Stimulated activated CD4-positive, alpha-beta T cell treated with anti-CD3 and anti-CD28 coated beads, Interleukin-15, amount 100 ng/mL, for 48 hours (primary cell): Measurements from ENCODE around the gene DRAM1.

Experiments
- DNase-seq, 2 donors: peaks; one replicate each; pipeline ENCODE4 v3.0.0-alpha.2; 2020; ENCODE audit warnings: low read depth in 2 of 2

Gene DRAM1

DNA sequence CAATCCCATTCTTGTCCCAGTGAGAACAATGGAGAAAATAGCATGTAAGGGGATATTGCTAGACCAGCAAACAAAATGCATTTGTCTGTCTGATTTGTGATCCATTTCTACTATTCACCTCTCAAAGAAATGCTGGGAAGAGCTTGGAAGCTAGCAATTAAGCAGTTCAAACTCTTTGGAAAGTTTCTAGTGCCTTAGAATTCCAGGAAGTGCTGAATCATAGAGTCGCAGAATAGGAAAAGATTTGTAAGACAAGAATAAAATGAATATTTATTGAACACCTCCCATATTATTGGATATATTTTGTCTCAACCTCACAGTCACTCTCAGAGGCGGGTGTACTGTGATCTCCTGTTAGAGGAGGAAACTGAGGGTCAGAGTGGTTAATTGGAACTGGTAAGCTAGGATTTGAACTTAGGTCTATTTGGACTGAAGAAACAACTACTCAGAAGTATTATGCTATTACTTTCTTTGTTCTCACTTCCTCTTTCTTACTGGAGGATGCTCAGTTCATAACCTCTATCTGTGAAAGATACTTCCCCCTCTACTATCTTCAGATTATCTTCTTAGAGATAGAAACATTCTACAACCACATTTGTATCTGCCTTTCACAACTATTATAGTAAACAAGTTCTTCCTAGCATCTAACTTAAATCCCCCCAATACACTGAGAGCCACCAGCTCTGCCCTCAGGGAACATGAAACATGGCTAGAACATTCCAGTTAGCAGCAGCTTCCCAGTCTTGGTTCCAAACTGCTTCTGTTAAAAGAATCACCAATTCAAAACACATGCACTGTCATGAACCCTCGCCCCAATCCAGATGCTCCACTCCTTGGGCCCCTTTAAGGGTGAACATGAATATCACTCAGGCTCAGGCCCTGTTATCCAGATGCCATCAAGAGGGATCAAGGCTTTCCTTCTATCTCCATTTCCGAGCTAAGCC is 64.2 kb downstream of the DRAM1 start:
- no peak for DNase-seq

DNA sequence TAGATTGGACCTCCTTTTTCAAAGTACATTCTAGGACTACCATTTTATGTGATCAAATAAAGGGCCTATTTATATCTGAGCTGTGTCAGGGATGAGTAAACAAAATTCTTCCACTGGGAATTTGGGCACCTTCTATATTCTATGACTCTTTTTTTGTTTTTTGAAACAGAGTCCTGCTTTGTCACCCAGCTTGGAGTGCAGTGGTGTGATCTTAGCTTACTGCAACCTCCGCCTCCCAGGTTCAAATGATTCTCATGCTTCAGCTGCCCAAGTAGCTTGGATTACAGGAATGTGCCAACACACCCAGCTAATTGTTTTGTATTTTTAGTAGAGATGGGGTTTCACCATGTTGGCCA is 64.8 kb downstream of the DRAM1 start:
- DNase-seq, result no peak

DNA sequence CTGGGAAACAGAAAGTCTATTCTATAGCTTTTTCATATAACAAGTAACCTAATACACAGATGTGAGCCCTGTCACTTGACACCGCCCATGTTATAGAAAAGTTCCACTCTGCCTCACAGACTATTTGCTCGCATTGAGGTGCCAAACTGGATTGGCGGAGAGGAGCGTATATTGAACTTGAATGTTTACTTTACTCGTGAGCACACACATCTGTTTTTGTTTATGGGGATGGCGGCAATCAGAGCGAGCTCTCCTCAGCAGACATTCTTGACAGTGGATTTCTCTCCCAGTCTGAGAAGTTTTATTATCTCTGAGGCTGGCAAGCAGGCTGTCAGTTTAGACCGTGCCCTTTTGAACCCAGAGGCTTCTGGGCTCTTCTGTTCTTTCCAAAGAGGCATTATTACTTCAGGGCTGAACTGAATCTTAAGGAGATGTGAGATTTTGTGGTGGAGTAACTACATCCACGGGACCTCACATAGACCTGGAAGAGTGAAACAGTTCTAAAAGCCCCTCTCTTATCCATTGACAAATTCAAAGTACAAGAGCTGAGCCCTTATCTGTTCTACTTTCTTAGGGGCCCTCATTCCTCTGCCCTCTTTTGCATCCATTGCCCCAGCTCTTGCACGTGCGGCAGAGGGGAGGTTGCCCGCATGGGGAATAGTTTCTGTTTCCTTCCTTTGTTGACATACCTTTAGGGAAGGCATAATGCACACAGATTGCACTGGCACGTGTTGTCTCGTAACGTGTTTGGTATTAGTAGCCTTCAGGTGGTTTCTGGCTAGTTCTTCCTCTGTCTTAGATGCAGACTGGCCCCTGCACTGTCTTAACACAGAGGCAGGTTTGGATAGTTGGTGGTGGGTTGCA is 68.2 kb downstream of the DRAM1 start:
- DNase-seq, result no peak

DNA sequence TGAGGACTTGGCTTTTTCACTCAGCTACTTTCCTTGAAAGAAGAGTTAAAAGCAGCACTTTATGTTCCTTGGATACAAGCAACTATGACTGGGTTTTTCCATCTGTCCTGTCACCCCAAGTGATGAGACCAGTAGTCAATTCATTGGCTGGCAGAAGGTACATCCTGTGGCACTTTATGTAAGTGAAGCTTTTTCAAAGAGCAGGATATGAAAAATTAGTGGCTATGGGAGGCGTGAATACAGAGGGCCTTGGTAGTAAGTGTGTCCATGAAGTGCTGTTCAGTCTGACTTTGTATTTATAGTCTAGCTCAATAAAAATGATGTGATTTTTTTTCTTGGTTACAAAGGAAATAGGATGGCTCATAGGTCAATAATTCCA is 68.8 kb downstream of the DRAM1 start:
- no peak for DNase-seq

DNA sequence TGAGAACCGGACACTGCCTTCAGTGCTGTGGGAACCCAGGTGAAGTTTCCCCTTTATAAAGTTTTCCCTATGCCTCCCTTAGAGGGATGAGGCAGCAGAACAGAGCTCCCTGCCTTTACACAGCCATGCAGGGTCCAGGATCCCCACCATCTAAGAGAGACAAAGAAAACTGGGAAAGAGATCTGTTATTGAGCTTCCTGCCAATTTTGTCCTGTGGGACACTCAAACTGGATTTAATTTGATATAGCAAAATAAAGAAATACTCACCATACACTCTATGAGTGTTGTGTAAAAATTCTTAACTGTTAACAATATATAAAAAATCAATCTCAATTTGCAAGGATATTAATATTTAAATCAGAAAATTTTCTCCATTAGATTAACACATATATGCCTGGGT is 69.9 kb downstream of the DRAM1 start:
- DNase-seq, result no peak

DNA sequence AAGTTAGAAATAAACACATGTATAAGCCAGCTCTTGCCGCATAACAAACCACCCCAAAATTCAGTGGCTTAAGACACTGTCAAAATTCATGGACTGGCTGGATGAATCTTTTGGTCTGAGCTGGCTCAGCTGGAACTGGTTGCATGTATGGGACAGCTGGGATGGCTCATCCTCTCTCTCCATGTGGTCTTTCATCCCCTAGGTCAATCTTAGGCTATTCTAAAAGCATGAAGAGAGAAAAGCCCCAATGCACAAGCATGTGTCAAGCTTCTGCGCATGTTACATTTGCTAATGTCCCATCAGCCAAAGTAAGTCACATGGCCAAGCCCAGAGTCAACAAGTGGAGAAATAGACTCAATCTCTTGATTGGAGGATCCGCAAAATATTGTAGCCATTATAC is 71.0 kb downstream of the DRAM1 start:
- DNase-seq, result no peak

DNA sequence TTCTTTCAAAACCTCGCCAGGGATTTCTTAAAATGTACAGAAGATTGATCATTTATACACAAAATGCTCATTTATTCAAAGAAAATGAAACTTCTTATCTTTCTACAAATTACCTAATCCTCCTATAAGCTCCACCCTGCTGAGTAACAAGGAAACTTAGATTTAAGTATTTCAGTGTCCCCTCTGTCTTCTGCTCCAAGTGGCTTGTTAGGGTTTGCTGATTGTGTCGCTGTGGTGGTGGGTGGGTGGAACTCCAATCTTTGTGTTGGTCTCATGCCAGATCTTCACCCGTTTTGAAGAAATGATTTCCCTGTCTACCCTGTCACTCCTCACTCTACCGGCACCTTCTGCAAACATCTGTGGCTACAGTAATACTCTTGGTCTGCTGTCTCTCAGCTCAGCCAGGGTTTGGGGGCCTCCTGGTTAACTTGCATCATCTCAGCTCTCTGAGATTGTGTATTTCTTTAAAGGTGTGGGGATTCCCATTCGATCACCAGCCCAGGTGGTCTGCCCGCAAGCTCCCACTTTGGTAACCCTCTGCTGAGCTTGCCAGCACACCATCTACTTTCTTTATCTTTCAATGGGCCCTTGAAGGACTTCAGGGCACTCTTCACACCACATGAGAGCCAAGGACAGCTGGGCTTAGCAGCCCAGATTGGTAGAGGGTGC is 73.8 kb downstream of the DRAM1 start:
- DNase-seq, result no peak

DNA sequence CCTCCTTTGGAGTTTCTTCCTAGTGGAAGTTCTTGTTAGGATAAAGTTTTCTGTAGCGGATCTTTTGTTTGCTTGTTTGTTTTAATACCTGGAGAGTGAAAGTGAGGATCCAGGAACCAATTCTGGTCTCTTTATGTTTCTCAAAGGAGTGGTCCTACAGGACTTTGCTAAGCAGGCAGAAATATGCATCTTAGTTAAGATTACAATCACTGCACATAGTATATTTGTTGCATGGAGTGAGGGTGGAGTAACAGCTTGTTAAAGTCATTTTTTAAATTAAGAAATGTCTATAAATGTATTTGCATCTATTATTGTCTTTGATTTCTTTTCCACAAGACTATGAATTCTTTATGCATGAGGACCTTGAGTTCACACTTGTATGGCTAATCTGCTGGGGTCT is 76.7 kb downstream of the DRAM1 start:
- DNase-seq, result no peak

DNA sequence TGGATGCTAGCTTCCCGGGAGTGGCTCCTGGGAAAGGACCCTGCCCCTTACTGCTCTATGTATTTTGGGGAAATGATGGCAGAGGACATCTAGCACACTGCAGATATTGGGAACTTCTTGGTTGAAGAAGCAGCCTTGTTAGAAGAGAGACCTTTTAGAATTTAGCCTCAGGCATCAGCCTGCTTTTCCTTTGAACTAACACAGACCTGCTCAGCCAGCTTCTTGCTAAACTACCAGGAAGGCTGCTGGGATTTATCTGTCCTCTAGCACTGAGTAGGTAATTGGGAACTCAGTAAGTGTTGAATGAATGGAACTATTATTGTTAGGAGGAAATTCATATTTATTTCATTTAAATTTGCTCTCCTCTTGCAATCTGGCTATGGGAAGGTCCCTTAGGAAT is 77.3 kb downstream of the DRAM1 start:
- DNase-seq, result no peak

DNA sequence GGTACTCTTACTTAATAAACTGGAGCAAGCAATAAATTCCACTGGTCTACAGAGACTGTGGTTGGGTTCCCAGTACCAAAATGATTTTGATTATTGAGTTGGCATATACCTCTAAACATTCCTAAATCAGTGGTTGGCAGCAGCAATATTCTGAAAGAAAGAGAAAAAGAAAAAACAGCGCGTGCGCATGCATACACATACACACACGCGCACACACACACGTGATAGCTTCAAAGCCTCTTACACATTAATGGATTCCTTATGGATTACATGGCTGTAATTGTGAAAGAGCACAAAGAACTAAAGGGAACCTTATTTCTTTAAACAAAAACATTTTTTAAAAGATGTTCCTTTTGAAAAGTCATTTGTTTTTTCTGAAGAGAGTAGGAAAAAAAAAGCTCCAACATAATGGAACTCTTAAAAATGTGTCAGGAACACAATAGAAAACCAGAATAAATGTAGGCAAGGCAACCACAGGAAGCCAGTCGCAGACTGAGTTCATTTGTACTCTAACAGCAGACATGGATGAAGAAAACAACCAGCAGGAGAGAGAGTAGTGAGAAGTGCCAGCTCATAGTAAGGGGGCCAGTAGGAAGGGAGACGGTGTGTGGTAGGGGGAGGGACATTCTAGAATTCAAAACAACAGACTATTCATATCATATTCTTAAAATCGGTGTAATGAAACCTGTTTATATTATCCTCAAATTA is 80.0 kb downstream of the DRAM1 start:
- no peak for DNase-seq

DNA sequence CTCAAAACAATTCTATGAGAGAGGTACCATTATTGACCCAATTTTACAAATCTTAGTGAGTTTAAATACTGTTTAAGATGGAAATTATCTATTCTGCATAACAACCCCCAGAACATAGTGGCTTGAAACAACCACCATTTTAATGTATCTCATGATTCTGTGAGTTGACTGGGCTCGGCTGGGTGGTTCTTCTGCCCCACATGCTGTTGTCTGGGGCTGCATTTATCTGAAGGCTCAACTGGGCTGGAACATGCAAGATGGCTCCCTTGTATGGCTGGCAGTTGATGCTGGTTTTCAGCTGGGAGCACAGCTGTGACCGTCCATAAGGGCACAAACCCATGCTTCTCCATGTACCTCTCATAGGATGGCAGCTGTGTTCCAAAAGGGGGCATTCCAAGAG is 82.2 kb downstream of the DRAM1 start:
- no peak for DNase-seq

DNA sequence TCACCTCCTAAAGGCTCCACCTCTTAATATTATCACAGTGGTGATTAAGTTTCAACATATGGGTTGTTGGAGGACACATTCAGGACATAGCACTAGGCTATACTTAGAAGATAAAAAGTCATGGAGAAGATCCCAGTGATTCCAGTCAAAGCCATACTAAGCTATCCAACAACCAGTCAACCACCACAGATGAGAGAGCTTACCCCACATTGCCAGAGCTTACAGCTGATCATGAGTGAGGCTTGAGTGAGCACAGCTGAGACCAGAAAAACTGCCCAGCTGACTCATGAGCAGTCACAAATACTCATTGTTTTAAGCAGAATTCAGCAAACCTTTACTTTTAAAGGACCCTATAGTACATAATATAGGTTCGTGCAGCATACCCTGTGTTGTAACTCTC is 85.1 kb downstream of the DRAM1 start:
- DNase-seq, result no peak

DNA sequence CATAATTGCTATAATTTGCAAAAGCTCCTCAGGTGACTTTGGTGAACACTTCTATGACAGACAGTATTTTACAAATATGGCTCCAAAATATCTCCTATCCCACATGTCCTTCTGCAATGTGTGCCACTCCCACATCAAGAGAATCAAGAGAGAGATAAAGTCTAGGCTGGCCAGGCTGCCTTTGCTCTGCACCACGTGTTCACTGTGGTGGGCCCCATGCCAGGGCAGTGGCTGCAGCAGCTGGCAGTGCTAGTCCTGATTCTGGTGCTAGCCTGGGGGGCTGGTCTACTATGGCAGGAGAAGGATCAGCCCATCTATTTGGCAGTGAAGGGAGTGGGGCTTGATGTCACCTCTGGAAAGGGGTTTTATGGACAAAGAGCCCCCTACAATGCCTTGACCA is 86.3 kb downstream of the DRAM1 start:
- no peak for DNase-seq

DNA sequence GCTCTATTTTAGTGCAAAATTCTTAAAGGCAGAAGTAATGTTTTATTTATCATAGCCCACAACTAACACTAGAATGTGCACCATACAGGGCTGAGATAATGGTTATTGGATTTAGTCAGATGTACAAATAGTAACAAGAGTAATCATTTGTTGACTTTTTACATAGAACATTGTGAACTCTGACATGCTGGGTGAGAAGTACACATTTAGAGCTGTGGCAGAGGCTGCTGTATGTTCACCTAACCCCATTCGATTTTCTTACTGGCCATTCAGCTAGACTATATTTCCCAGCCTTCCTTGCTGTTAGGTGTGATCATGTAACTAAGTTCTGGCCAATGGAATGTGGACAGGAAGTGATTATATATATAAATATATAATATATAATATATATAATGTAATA is 89.1 kb downstream of the DRAM1 start:
- no peak for DNase-seq

DNA sequence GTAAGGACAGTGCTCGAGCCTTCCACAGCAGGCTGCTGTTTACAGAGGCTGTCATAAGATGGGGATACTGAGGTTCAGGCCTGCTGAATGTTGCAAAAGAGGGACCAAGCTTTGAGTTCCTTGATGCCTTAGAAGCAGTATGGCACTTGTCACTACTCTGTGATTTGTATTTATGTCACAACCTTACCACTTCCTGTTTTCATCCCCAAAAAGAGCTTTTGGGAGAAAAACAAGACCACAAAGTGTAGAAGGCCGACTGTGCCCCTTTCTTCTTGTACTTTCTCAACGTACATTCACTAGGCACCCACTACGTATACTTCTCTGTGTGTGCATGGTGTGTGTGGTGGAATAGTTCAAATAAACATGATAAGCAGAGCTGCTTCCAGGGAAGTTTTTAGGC is 90.1 kb downstream of the DRAM1 start:
- no peak for DNase-seq

DNA sequence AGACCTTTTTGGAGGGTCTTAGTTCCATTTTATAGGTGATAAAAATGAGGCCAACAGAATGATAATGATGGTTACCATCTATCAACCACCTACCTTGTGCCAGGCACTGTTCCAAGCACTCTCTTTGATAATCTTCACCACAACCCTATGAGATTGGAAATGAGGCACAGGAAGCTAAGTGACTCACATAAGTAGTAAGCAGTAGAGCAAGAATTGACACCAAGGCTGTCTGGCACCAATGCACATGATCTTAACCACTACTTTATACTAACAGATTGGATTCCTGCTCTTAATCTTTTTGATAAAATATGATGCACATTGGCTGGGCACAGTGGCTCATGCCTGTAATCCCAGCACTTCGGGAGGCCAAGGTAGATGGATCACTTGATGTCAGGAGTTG is 91.4 kb downstream of the DRAM1 start:
- no peak for DNase-seq
